Upper lobe of right lung (tissue), 1 donor: ENCODE results near the gene EPM2A. TPM values are rescaled to one million over a fixed set of nuclear protein-coding genes. Genes with fewer than 3 reads are reported as not detected.
"Not testable (repeated sequence)": the region's sequence is repeated elsewhere in the genome, so short reads cannot be mapped to it uniquely, and the experiment has no call there.

Experiments used
- ATAC-seq: fragments of 200-7000 bp; cut with Tn5 transposase; one replicate; pipeline ENCODE4 v1.9.1; 2020; ENCODE audit warnings: mild to moderate bottlenecking, moderate library complexity
- DNase-seq: peaks from one replicate; pipeline ENCODE4 v3.0.0-alpha.2; 2020
- H3K27ac ChIP-seq: fragments of 200-600 bp; one replicate; pipeline ENCODE4 v1.8.0; 2022
- H3K27me3 ChIP-seq: fragments of 200-600 bp; one replicate; pipeline ENCODE4 v1.8.0; 2022; ENCODE audit warnings: mild to moderate bottlenecking
- H3K36me3 ChIP-seq: fragments of 200-600 bp; one replicate; pipeline ENCODE4 v1.8.0; 2022
- H3K4me1 ChIP-seq: fragments of 200-600 bp; one replicate; pipeline ENCODE4 v1.8.0; 2022
- H3K4me3 ChIP-seq: fragments of 200-600 bp; one replicate; pipeline ENCODE4 v1.8.0; 2022; ENCODE audit warnings: mild to moderate bottlenecking
- H3K9me3 ChIP-seq: fragments of 200-600 bp; one replicate; pipeline ENCODE4 v1.8.0; 2022
- CTCF ChIP-seq: fragments of 200-600 bp; IDR thresholded peaks from one replicate; pipeline ENCODE4 v1.8.0; 2022; ENCODE audit warnings: antibody characterized with exemption
- intact Hi-C: fragments of 100-400 bp; cut with DNase I; formaldehyde crosslinking; loops from one replicate; pipeline ENCODE4 v1.11.0; 2022
- total RNA-seq: library from RNA; stranded (reverse); fragmentation: NEBNext Ultra II Directional; extraction: Animal tissue kit (Norgen Biotek cat#: 25700); gene quantifications from one replicate; pipeline ENCODE4 v1.2.1, GENCODE V29; 2021
- donor health status: DM: no; HTN: yes; CAD: no; lungs with severe emphysema.

EPM2A gene
- total RNA-seq, 1 donor from 2014 or later, result 8.1 TPM

- Histone ChIP-seq H3K36me3 (no peaks in the 10 kb centered on the region), H3K27ac (no peak overlapping the region), H3K9me3 (no peaks in the 10 kb centered on the region), H3K27me3 (no peaks in the 10 kb centered on the region), H3K4me3 (no peak overlapping the region), H3K4me1 (no peaks in the 10 kb centered on the region)
- ATAC-seq (no peak), DNase-seq (no peak)
- no peak for TF ChIP-seq CTCF
- intact Hi-C loops, result no loop called here
These were observed 27.9 kb downstream of the EPM2A start for GRCh38 chr6:145707397-145707796.

- Histone ChIP-seq H3K4me1 (no peaks in the 10 kb centered on the region), H3K27me3 (no peaks in the 10 kb centered on the region), H3K4me3 (no peak overlapping the region), H3K36me3 (no peaks in the 10 kb centered on the region), H3K9me3 (no peaks in the 10 kb centered on the region), H3K27ac (no peak overlapping the region)
- no peak for DNase-seq
- no peak for ATAC-seq
- intact Hi-C loops, result no loop called here
- TF ChIP-seq CTCF, result no peak
These were observed 29.8 kb downstream of the EPM2A start for GRCh38 chr6:145705561-145705960.

DNA sequence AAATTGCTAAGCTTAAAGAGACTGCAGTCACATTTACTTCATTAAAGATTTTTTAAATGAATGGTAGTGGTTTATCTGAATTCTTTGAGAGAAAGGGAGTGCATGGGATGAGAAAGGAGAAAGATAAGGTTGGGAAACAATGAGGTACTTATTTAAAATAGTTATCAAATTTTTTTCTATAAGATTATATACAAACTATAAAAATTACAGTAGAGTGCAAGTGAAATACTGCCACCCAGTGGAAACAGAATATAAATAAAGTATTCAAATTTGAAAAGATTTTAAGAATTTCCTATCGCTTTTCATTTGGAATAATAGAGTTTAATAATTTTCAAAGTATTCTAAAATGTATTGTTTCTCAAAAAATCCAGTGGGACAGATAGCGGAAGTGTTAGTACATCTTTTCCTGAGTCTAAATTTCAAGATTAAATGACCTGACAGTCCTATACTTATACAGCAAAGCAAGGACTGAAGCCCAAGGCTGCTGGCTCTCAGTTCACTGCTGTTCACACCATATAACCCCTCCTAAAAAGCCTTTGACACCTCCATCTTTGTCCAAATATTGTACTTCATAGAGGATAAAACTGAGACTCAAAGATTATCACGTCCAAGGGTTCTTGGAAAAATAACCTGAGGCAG, 31.1 kb downstream of the EPM2A start:
- TF ChIP-seq CTCF, result peak; percentile 64
- no peaks in the 10 kb centered on the region for H3K36me3 ChIP-seq
- H3K27ac ChIP-seq, result no peak overlapping the region
- intact Hi-C loops, result no loop called here
- ATAC-seq, result no peak
- DNase-seq, result no peak
- no peak overlapping the region for H3K4me3 ChIP-seq
- no peaks in the 10 kb centered on the region for H3K9me3 ChIP-seq
- no peaks in the 10 kb centered on the region for H3K27me3 ChIP-seq
- H3K4me1 ChIP-seq, result no peaks in the 10 kb centered on the region

GRCh38 chr6:145699462-145699861, 35.9 kb downstream of the EPM2A start:
- DNase-seq, result no peak
- no peak overlapping the region for H3K4me3 ChIP-seq
- intact Hi-C loops, result no loop called here
- H3K4me1 ChIP-seq, result no peaks in the 10 kb centered on the region
- H3K27me3 ChIP-seq, result no peaks in the 10 kb centered on the region
- H3K36me3 ChIP-seq, result no peaks in the 10 kb centered on the region
- no peak for ATAC-seq
- H3K27ac ChIP-seq, result no peak overlapping the region
- no peak for TF ChIP-seq CTCF
- H3K9me3 ChIP-seq, result no peaks in the 10 kb centered on the region

GRCh38 chr6:145697401-145697800, 37.9 kb downstream of the EPM2A start:
- DNase-seq, ATAC-seq: not testable (repeated sequence)

DNA sequence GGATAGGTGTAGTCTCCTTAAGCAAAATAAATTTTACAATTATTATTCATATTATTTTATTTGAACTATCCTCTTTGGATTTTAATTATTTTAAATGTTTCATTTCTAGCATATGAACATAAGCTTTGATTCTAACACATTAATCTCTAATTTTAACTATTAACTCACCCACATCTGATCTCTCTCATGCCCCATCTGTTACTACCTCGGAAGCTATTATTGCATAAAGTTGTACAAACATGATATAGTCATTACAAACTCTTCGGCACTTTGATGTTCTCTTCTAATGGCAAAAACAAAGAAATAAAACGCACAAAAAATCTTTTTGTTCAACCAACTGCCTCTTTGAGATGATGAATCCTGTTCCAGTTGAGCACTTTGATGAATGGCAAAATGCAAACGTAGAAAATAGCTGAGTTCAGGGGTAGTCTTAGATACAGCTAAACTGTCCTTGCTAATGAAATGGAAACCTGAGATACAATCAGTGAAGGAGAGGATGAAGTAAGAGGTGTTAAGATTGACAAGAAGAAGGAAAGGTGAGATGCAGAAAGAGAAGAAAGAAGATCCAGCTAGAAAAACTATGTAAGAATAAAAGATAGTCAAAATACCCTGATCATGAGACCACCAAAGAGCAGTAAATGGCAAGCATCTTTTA, 41.1 kb downstream of the EPM2A start:
- intact Hi-C loops, result no loop called here
- ATAC-seq, result no peak
- peaks cover 6% of the 10 kb centered on the region for H3K9me3 ChIP-seq
- no peak overlapping the region for H3K27ac ChIP-seq
- H3K27me3 ChIP-seq, result no peaks in the 10 kb centered on the region
- no peaks in the 10 kb centered on the region for H3K36me3 ChIP-seq
- H3K4me3 ChIP-seq, result no peak overlapping the region
- no peak for TF ChIP-seq CTCF
- no peak for DNase-seq
- H3K4me1 ChIP-seq, result no peaks in the 10 kb centered on the region

More at GRCh38 chr6:145697401-145697800, 37.9 kb downstream of the EPM2A start:
- H3K9me3 ChIP-seq, H3K4me1 ChIP-seq, H3K27me3 ChIP-seq, H3K27ac ChIP-seq, H3K4me3 ChIP-seq, intact Hi-C loops, H3K36me3 ChIP-seq: not testable (repeated sequence)
